Subcutaneous abdominal adipose tissue (tissue), 5 donors: Measurements from ENCODE around the gene GNGT2.

Experiments
- H3K27ac ChIP-seq: one replicate; pipeline ENCODE4 v1.7.0; 2013; ENCODE audit warnings: low read depth, mild to moderate bottlenecking, inconsistent platforms, low read length, moderate library complexity
- H3K27me3 ChIP-seq, 5 donors: one replicate each; pipeline ENCODE4 v1.7.0; 2013; ENCODE audit warnings: low read length in 5 of 5, inconsistent platforms in 1 of 5; ENCODE audit not compliant: control insufficient read depth in 5 of 5, insufficient read depth in 4 of 5
- H3K36me3 ChIP-seq, 5 donors: one replicate each; pipeline ENCODE4 v1.7.0; 2013; ENCODE audit warnings: low read length in 5 of 5; ENCODE audit not compliant: control insufficient read depth in 5 of 5, insufficient read depth in 5 of 5
- H3K4me1 ChIP-seq, 5 donors: one replicate each; pipeline ENCODE4 v1.7.0; 2013; ENCODE audit warnings: low read length in 5 of 5, mild to moderate bottlenecking in 3 of 5, moderate library complexity in 1 of 5; ENCODE audit not compliant: control insufficient read depth in 5 of 5, insufficient read depth in 5 of 5
- H3K4me3 ChIP-seq, 5 donors: one replicate each; pipeline ENCODE4 v1.7.0; 2013; ENCODE audit warnings: low read length in 5 of 5, low read depth in 1 of 5
- H3K9ac ChIP-seq, 5 donors: one replicate each; pipeline ENCODE4 v1.7.0; 2013; ENCODE audit warnings: low read length in 5 of 5, mild to moderate bottlenecking in 4 of 5, moderate library complexity in 3 of 5
- H3K9me3 ChIP-seq, 5 donors: one replicate each; pipeline ENCODE4 v1.7.0; 2013; ENCODE audit warnings: low read length in 5 of 5; ENCODE audit not compliant: control insufficient read depth in 5 of 5
- donor health status: healthy.
- donor health status: healthy.
- donor health status: healthy.
- donor health status: healthy.
- donor health status: healthy.

The GNGT2 gene

DNA sequence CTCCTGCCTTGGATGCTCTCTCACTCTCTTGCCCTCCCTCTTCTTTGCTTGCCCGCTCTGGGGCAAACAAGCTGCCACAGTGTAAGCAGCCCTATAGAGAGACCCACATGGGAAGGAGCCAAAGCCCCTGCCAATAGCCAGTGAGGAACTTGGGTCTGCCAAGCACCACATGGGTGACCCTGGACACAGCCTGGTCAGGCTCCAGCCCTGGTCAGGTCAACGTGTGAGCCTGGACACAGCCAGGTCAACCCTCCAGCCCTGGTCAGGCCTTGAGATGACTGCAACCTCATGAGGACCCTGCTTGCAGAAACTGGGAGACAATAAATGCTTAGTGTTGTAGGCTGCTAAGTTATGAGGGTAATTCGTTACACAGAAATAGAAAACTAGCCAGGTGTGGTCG, 34.5 kb upstream of the GNGT2 start:
- no peak overlapping the region for H3K27ac ChIP-seq
- H3K27me3 ChIP-seq: peaks cover 0 to 5% (median 0%) of the 10 kb centered on the region in 5 donors
- no peaks in the 10 kb centered on the region for H3K36me3 ChIP-seq
- H3K9ac ChIP-seq: no peak overlapping the region
- H3K9me3 ChIP-seq: no peaks in the 10 kb centered on the region
- H3K4me3 ChIP-seq: no peak overlapping the region
- H3K4me1 ChIP-seq: peaks cover 0 to 8% (median 6%) of the 10 kb centered on the region in 5 donors

DNA sequence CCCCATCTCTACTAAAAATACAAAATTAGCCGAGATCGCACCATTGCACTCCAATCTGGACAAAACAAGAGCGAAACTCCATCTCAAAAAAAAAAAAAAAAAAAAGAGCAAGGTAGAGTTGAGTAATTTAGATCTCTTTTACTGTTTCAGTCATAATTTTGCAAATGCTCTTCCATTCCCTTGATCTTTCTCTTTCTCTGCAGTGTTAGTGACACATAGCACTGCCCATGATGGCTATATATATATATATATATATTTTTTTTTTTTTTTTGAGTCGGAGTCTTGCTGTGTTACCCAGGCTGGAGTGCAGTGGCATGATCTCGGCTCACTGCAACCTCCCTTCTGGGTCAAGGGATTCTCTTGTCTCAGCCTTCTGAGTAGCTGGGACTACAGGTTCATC, 32.4 kb upstream of the GNGT2 start:
- H3K4me1 ChIP-seq: no peaks in the 10 kb centered on the region
- H3K36me3 ChIP-seq: no peaks in the 10 kb centered on the region
- no peak overlapping the region for H3K9ac ChIP-seq
- H3K4me3 ChIP-seq: no peak overlapping the region
- H3K27ac ChIP-seq: no peak overlapping the region
- no peaks in the 10 kb centered on the region for H3K9me3 ChIP-seq
- peaks cover 0 to 5% (median 0%) of the 10 kb centered on the region in 5 donors for H3K27me3 ChIP-seq

DNA sequence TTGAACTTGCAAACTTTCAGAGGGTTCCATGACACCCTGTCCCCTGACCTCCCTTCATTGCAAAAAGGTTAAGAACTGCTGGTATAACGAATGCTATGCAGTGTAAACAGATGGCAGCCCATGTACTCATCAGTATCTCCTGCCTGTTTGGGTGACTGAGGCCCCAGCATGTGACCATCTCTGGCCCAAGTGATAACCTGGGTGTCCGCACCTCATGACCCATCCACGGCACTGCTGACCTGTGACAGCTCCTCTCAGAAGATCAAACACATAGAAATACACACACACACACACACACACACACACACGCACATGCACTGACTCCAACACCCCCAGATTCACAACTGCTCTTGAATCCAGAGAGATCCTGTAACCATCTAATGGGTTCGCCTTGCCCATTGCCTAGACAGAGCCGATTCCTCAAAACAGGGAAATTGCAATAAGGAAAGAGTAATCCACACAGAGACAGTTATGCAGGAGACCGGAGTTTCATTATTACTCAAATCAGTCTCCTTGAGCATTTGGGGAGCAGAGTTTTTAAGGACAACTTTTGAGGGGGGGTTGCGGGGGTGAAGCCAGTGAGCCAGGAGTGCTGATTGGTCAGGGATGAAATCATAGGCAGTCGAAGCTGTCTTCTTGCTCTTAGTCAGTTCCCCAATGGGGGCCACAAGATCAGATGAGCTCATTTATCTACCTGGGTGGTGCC, 31.5 kb upstream of the GNGT2 start:
- no peak overlapping the region for H3K9ac ChIP-seq
- H3K27ac ChIP-seq: no peak overlapping the region
- no peaks in the 10 kb centered on the region for H3K9me3 ChIP-seq
- peaks cover 0 to 5% (median 0%) of the 10 kb centered on the region in 5 donors for H3K27me3 ChIP-seq
- H3K4me3 ChIP-seq: no peak overlapping the region
- no peaks in the 10 kb centered on the region for H3K4me1 ChIP-seq
- H3K36me3 ChIP-seq: no peaks in the 10 kb centered on the region

DNA sequence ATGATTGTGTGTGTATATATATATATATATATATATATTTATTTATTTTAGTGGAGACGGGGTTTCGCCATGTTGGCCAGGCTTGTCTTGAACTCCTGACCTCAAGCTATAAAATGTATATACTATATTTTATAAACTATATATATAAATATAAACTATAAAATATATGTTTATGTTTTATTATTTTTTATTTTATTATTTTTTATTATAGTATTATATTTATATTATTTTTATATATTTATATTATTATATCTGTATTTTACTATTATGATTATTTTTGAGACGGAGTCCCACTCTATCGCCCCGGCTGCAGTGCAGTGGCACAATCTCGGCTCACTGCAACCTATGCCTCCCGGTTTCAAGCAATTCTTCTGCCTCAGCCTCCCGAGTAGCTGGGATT, 30.7 kb upstream of the GNGT2 start:
- peaks cover 0 to 5% (median 0%) of the 10 kb centered on the region in 5 donors for H3K27me3 ChIP-seq
- no peaks in the 10 kb centered on the region for H3K36me3 ChIP-seq
- H3K9ac ChIP-seq: no peak overlapping the region
- H3K9me3 ChIP-seq: no peaks in the 10 kb centered on the region
- no peaks in the 10 kb centered on the region for H3K4me1 ChIP-seq
- H3K27ac ChIP-seq: no peak overlapping the region
- no peak overlapping the region for H3K4me3 ChIP-seq

DNA sequence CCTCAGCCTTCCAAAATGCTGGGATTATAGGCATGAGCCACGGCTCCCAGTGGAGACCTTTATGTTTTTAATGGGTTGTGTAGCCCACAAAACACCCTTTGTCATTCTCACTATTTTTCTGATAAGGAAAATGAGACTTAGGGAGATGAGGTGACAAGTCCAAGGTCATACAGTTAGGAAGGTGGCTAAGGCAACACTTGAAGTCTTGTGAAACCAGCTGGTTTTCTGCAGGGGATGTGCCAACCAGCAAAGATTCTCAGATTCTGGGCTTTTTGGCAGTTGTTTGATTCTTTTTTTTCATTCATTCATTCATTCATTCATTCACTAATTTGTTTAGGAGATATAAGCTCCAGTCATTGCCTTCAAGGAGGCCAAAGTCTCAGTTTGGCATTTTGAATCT, 30.2 kb upstream of the GNGT2 start:
- Histone ChIP-seq H3K36me3 (no peaks in the 10 kb centered on the region), H3K9me3 (no peaks in the 10 kb centered on the region), H3K27me3 (peaks cover 0 to 5% (median 0%) of the 10 kb centered on the region in 5 donors), H3K4me3 (no peak overlapping the region), H3K9ac (no peak overlapping the region), H3K27ac (no peak overlapping the region), H3K4me1 (no peaks in the 10 kb centered on the region)

- no peaks in the 10 kb centered on the region for H3K36me3 ChIP-seq
These were observed 29.6 kb upstream of the GNGT2 start for GRCh38 chr17:49239963-49240362.

GRCh38 chr17:49235896-49236295, 25.5 kb upstream of the GNGT2 start:
- no peak overlapping the region for H3K4me3 ChIP-seq
- H3K27ac ChIP-seq: no peak overlapping the region
- H3K36me3 ChIP-seq: no peaks in the 10 kb centered on the region
- peaks cover 0 to 6% (median 5%) of the 10 kb centered on the region in 5 donors for H3K4me1 ChIP-seq
- no peak overlapping the region for H3K9ac ChIP-seq
- H3K27me3 ChIP-seq: peaks cover 0 to 10% (median 6%) of the 10 kb centered on the region in 5 donors
- H3K9me3 ChIP-seq: no peaks in the 10 kb centered on the region

More at GRCh38 chr17:49239963-49240362, 29.6 kb upstream of the GNGT2 start:
- peaks cover 0 to 5% (median 0%) of the 10 kb centered on the region in 5 donors for H3K27me3 ChIP-seq
- no peaks in the 10 kb centered on the region for H3K4me1 ChIP-seq
- H3K9me3 ChIP-seq: no peaks in the 10 kb centered on the region
- H3K4me3 ChIP-seq: no peak overlapping the region
- H3K9ac ChIP-seq: no peak overlapping the region
- H3K27ac ChIP-seq: no peak overlapping the region

- no peaks in the 10 kb centered on the region for H3K36me3 ChIP-seq
- no peak overlapping the region for H3K9ac ChIP-seq
- H3K9me3 ChIP-seq: no peaks in the 10 kb centered on the region
- peaks cover 0 to 18% (median 14%) of the 10 kb centered on the region in 5 donors for H3K4me1 ChIP-seq
- H3K27me3 ChIP-seq: peaks cover 3 to 17% (median 11%) of the 10 kb centered on the region in 5 donors
- H3K27ac ChIP-seq: no peak overlapping the region
- H3K4me3 ChIP-seq: no peak overlapping the region
These were observed 24.2 kb upstream of the GNGT2 start for GRCh38 chr17:49234509-49235080.

- H3K27me3 ChIP-seq: peaks cover 10 to 35% (median 21%) of the 10 kb centered on the region in 5 donors
- H3K4me3 ChIP-seq: peak overlapping the region in 2 of 5 donors; percentile 80 to 81
- H3K27ac ChIP-seq: no peak overlapping the region
- H3K9me3 ChIP-seq: no peaks in the 10 kb centered on the region
- no peaks in the 10 kb centered on the region for H3K36me3 ChIP-seq
- peaks cover 0 to 25% (median 14%) of the 10 kb centered on the region in 5 donors for H3K4me1 ChIP-seq
- no peak overlapping the region for H3K9ac ChIP-seq
These were observed 21.2 kb upstream of the GNGT2 start for GRCh38 chr17:49231563-49231894.
